GM18517 (cell line): ENCODE data around the gene FGGY.
"Not testable (repeated sequence)": the region's sequence is repeated elsewhere in the genome, so short reads cannot be mapped to it uniquely, and the experiment has no call there.

Source experiments
- ATAC-seq: cut with Tn5 transposase; IDR thresholded peaks from one replicate; pipeline ENCODE4 v1.9.1; 2021; ENCODE audit warnings: mild to moderate bottlenecking, moderate library complexity; ENCODE audit not compliant: unreplicated experiment

Gene FGGY

DNA sequence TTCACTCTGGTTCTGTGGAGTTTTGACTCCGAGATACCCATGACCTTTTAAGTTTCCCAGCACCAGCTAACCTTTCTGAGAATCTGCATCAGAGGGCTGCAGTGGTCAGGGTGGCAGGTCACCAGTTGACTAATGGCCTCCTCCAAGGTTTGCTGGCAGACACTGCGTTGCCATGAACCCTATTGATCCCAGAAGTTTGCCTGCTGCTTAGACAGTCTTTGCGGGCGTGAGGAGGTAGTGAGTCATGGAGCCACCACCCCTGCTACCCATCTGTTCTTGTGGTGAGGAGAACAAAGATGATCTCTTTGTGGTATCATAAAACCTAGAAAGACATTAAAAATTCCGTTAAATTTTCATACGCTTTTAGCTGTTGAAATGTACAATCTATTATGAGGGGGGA, 180.4 kb downstream of the FGGY start:
- no peak for ATAC-seq

DNA sequence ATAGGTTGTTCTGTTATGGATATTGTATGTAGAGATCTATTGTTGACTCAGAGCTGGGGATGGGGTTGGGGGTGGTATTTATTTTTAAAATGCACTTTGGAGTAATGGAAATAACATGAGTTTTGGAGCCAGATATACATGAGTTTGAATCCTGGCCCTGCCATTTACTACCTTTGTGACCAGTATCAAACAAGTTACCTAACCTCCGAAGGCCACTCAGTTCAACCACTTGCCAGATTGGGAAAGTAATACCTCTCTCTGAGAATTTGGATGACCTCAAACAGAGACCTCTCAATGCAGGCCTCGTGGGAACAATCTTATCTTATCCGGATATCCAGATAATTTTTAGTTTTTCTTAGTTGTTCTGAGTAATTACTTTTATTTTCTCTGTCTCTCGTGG, 181.0 kb downstream of the FGGY start:
- no peak for ATAC-seq

DNA sequence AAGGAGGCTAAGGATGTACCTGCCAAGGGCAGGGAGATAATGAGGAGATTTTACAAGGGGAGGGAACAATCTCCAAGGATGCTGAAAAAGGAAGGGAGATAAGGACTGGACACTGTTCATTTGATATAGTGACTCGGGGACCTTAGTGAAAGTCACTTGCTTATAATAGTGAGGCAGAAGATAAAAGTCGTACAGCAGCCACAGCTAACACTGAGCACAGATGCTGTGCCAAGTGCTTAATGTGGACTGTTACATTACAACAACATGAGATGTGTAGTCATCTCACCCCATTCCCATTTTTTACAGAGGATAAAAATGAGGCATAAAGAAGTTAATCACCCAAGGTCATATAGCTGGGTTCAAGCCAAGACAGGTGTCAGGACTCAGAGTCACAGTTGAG, 181.9 kb downstream of the FGGY start:
- ATAC-seq = no peak

DNA sequence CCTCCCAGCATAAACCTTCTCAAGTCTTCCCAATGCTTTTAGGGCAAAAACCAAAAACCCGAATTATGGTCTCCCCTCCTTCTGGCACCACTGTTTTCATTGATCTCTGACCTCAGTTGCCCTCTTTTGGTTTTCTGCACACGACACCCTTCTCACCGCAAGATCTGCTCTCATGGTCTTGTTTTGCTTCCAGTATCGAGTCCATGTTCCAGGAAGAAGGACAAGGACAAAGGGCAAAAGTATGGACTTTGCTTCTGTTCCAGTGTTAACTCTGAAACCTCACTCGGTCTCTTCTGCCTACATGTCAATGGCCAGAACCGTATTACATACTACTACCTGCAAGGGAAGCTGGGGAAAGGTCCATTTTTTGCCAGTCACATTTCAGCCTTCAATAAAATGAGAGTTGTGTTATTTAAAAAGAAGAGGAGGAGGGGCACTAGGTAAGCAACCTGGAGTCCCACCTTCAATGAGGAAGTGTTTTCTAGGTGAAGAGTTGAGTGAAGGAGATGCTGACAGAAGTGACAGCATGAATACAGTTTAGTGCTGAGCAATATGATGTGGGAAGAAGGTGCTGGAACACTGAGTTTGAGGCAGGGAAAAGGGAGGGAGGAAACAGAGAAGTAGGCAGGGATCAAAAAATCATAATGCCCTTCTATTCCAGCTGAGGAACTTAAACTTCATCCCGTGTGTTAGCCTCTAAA, 183.4 kb downstream of the FGGY start:
- no peak for ATAC-seq

DNA sequence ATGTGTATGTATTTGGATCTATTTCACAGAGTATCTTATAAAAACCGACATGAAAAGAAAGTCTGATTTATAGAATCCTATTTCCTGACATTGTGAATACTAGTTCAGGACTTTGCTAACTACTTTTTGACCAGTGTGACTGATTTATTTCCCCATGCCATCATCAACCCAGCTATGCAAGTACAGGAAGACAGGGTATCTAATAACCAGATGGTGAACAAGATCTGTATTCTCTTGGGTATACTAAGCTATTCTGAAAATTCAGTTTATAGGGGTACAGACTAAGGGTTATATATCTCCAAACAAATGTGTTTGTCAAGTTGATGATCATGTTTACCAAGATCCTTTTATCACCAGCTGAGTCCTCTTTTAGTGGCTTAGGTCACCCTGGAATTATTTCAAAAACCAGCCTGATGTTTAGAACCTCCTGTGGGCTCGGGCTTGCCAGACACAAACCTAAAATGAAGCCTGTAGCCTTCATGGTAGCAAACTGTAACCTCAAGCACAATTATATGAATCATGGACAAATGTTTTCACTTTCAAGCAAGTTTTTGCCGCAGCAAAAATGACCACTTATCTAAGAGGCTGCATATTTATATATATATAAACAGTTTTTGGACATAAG, 185.1 kb downstream of the FGGY start:
- no peak for ATAC-seq

DNA sequence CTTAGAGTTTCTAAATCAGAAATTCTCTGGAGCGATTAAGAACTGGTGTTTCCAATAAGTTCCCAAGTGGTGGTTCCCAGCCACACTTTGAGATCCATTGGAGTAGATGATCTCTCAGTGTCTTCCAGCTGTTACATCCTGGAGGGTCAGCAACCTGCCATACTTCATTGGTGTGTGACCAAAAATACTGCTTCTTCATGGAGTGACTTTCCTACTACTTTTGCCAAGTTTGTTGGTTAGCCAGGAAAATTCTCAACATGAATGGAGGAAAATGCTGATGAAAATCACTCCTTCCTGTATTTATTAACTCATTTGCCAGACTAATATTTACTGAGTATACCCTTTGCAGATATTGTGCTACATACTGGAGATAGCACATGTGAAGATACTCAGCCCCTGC, 186.1 kb downstream of the FGGY start:
- no peak for ATAC-seq

DNA sequence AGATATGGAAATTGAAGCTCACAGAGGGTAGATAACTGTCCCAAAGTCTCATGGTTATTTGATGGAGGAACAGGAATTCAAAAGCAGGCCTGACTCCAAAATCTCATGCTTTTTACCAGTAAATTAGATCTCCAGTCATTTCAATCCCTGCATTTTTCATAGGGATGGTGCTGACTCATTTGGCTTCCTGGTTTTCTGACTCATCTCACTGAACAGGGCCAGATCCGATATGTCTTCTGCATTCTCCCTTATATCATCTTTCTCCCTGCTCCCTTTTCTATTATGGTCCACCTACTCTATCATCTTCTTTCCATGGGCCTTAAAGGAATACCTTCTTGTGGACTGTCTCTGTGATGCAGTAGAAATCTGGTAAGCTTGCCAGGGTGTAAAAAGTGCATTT, 187.2 kb downstream of the FGGY start:
- no peak for ATAC-seq

DNA sequence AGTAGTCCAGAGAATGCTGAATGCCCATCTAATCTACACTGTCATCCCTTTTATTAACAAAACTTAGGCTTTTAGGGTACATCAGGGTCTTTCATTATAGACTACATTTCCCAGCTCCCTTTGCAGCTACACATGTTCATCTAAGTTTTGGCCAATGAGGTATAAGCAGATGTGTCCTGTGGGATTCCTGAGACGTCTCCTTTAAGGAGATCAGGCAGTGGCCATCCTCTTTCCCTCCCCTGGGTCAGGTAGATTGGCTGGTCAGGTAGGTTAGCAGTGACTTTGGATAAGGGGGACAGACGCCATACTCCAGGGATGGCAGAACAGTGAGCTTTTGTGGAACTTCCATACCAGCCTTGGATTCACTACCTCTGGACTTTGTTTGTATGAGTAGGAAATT, 188.3 kb downstream of the FGGY start:
- no peak for ATAC-seq

DNA sequence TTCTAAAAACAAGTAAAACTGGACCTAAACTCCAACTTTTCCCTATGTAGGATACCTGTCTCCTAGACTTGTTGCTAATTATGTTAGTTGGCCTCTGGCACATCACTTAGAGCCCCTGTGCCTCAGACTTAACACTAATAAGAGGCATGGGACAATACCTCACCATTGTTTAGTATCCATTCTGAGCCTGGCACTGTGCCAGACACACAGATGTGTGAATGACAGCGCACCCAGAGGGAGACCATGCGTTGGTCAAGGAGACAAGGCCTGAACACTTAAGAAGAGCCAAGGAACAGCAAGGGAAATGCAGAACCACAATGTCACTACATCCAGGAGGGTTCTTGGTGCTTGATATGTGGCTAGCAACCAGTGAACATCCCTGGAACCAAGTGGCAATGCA, 189.1 kb downstream of the FGGY start:
- ATAC-seq = no peak

DNA sequence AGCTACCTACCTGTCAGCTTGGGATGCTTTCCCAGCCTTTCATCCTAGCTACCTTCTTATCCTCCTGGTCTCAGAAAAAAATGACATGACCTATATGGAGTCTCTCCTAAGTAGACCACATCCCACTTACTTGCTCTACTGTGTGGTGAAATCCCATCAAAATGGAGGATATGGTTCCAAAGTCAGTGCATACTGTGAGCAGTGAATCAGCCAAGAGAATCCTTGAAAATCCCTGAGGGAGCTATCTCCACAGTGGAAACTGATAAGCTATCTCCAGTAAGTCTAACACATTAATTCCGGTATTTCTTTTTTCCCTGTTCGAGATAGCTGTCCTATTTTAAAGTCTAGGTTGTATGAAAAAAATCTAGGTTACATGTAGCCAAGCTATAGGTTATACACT, 189.7 kb downstream of the FGGY start:
- no peak for ATAC-seq

DNA sequence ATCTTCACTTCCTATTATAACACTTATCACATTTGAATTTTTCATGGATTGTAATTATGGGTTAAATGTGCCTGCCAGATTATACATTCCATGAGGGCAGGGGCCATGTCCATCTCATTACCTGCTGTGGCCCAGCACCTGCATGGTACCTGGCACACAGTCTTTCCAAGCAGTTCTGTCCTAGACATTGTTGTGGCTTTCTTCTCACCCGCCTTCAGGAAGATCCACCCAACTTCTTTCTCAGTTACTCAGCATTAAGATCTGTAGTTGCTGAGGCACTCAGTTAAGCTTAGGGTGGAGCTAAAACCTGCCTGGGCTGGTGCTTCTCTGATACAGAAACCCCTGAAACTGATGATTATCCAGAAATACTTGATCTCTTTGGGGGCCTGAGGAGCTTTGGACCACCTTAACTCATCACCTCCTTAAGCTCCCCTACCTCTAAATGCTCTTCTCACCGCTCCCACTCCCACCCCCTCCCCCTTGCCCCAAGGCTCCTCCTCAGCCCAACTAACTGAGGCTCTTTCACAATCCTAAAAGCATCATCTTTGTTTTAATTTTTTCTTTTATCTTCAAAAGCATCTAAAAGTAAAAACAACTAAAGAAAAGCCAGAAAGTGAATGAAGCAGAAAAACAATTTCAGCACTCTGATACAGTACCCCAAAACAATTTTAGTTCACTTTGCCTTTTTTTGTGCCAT, 190.6 kb downstream of the FGGY start:
- no peak for ATAC-seq

DNA sequence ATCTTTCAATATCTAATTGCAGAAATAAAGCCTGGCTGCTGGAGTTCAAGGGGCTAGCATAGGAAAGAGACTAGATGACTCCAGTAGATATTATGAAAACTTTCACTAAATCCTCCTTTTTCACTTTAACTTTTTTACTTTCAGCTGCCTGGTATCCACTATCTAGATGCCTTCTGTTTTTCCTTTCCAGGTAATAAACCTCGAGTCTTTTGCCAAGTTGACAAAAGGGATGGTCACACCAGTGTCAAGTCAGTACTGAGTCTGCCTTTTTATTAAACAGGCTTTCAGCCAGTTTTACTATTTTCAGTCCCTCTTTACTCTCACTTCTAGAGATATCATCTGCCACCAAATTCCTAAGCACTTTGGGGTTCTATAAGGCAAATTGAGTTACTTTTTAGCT, 195.6 kb downstream of the FGGY start:
- no peak for ATAC-seq

DNA sequence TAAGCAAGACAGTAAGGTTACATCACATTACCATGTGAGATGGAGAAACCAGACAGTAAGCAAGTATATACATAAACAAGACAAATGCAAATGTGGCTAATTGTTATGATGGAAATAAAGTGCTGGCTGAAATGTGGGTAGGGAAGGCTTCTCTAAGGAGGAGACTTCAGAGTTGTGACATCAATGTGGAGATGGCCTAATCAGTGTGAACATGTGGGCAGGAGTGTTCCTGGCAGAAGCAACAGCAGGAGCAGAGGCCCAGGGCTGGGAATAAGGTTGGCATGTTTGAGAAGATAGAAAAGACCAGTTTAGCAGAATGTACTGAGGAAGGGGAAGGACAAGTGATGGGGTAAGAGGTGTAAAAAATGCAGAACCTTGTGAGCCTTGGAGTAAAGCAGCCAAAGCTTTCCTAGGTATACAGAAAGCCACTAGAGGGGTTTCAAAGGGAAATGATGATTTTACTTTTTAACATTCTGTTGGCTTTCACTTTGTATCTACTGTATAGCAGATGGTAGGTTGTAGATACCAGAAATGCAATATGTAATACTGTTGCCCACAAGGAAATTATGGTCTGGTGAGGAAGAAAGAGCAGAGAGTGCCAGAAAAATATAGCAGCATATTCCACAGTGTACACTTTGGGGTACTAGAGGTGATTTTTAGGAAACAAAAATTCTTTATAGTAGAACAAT, 197.4 kb downstream of the FGGY start:
- ATAC-seq = no peak

DNA sequence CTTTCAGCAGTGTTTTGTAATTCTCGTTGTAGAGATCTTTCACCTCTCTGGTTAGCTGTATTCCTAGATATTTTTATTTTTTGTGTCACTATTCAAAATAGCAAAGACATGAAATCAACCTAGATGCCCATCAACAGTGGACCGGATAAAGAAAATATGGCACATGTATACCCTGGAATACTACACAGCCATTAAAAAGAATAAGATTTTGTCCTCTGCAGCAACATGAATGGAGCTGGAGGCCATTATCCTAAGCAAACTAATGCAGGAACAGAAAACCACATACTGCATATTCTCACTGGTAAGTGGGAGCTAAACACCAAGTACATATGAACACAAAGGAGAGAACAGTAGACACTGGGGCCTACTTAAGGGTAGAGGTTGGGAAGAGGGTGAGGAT, 199.3 kb downstream of the FGGY start:
- ATAC-seq = not testable (repeated sequence)

DNA sequence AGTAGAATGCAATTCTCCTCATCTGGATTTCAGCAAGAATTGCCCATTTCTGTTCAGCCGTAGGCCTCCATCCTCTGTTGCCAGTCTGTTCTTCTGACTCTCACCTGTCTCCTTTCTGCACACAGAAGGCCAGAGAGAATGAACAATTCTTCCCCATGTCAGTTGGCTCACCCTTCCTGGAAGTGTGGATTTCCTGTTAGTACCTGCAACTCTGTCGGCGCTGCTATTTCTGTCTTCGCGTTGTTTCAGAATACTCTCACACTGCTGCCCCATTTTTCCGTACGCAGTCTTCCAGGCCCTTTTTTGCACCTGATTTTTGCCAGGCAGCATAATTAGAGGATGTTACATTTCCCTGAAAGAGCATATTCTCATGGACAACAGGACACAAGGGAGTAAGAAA, 200.7 kb downstream of the FGGY start:
- ATAC-seq = no peak

DNA sequence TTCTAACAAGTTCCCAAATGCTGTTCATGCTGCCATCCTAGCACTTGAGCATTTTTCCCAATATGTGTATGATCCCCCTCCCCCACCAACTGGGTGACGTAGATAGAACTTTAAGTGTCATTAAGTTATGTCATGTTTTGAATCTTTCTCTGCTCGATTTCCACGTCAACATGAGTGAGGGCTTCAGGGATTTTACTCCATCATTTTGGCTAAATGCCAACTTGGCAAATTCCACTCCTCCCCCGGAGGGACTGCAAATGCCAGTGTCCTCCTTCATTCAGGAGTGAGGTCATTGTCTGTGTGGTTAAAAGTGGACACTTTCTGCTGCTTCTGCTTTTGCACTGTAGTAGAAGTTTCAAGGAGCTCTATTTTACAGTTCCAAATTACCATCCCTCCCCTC, 201.7 kb downstream of the FGGY start:
- ATAC-seq = no peak

DNA sequence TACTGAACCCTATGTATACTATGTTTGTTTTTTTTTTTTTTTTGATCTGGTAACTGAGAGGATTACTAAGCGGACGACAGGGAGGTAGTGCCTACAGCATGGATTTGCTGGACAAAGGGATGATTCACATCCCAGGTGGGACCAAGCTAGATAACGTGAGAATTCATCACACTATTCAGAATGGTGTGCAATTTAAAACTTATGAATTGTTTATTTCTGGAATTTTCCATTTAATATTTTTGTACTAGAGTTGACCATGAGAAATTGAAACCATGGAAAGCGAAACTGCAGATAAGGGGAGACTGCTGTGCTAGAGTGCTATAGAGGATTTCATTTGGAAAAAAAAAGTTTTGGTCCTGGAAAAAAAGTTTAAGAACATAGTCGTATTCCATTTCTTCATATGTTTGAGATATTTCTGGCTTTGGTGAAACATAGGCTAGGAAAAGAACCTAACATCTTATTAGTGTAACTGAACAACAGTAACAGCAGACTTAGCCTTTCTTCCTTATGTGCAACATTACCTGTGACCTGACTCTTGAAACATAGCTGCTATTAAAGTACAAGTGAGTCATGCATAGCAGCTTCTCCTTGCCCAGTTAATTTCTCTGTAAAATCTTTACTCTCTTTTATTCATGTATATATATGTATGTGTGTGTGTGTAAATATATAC, 202.5 kb downstream of the FGGY start:
- ATAC-seq = no peak

DNA sequence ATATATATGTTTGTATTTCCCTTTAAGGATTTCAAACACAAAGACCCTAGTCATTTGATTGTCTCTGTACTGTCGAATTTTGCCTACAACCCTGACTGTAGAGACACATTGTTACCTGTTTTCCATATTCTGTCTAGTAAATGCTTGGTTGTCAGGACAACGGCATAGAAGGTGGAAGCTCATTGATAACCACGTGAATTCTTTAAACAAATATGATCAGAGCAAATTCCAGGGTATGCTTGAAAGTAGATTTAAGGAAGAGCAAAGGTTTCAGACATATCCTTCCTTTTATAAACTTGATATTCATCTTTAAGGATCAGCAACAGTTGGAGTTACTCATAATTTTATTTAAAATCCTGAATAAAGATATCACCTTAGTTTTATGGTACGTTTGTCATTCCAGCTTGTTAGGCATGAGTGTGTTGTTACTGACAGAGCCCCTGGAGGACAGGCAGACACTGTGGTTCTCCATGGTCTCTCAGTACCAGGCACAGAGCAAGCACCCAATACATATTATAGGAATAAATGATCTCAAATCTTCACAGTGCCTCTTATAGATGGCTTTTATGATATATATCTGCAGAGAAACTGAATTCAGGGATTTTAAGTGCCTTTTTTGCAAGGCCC, 203.2 kb downstream of the FGGY start:
- no peak for ATAC-seq

DNA sequence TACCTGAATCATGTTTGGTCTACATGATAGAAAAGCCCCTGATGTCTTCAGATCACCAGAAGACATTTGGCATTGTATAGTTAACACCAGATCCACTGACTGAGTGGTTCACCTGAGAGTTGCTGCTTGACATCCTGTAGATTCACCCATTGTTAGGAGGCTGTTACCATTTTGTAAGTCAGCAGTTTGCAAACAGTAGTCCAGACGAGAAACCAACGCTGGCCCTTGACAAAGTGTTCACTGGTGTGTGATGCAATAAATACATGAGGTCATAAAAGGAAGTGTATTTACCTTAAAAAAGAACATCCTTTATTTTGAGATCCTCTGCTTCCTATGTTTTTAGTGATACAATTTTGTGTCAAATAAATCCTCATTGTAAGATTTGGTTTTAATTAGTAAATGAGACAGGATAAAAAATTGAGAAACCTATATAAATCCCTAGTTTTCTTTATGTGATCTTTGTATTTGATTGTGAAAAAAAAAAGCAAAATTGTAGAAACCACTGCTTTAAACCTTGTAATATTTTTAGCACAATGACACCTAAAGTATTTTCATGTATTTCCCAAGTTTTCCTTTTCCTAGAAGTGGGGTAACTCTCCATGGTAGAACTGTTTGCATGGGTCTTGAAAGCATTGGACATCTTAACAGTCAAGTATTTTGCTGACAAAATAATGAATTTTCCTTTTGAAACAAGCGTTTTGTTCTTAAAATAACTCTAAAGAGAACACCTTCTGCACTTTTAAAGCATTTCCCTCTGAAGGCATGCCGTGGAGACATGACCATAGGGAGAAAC, 204.3 kb downstream of the FGGY start:
- no peak for ATAC-seq
